ENCODE results near the gene SLC4A1AP.

The SLC4A1AP gene

GRCh38 chr2:27720004-27720551 is 56.4 kb downstream of the SLC4A1AP start:
- peak in 1 of 2 donors; percentile 55 for DNase-seq (ENCODE audit: low read depth in 1 of 2, low spot score in 1 of 2)

- no peak for DNase-seq (ENCODE audit: low read depth in 1 of 2, low spot score in 1 of 2)
These were observed 57.6 kb downstream of the SLC4A1AP start for GRCh38 chr2:27721335-27721734.

DNA sequence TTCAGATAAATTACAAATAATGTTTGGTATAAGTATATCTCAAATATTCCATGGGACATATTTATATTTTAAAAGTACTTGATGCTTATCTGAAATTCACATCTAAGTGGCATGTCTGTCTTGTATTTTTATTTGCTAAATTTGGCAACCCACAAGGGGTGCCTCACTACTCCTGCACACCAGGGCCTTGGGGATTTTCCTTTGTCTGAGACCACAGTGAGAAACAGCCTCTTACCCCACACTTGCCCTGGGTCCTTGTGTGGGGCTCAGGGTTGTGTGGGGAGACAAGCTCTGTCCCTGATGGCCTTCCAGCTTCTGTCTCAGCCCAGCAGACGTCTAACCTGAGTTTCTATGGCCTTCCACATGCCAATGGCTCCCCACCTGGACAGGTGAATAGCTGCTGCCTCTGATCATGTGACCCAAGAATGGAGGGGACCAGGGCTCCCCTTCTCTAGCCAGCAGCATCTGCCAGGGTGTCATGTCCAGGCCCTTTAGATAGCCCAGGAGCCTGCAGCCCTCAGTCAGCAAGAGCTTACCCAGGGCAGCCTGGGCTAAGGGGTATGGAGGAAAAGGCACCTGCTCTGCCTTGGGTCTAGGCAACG is 58.3 kb downstream of the SLC4A1AP start:
- DNase-seq (ENCODE audit: low read depth in 1 of 2, low spot score in 1 of 2) = no peak

- no peak for DNase-seq (ENCODE audit: low read depth in 1 of 2, low spot score in 1 of 2)
These were observed 59.9 kb downstream of the SLC4A1AP start for GRCh38 chr2:27723372-27724144.

DNA sequence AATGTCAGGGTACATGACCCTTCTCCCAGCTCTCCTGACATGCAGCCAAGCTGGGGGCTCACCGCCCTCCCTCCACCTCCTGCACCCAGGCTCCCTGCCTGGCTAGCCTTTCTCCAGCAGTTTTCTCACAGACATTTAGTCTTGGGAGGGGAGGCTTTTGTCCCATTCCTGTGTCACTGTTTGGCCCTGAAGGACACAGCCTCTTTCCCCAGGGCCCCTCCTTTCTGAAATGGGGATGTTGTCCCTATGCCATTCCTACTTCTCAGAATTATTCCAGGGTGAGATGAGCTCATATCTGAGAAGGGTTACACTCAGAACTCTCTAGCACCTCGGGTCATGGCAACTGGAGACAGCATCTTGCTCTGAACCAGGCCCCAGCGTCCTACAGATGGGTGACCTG is 60.5 kb downstream of the SLC4A1AP start:
- no peak for DNase-seq (ENCODE audit: low read depth in 1 of 2, low spot score in 1 of 2)

DNA sequence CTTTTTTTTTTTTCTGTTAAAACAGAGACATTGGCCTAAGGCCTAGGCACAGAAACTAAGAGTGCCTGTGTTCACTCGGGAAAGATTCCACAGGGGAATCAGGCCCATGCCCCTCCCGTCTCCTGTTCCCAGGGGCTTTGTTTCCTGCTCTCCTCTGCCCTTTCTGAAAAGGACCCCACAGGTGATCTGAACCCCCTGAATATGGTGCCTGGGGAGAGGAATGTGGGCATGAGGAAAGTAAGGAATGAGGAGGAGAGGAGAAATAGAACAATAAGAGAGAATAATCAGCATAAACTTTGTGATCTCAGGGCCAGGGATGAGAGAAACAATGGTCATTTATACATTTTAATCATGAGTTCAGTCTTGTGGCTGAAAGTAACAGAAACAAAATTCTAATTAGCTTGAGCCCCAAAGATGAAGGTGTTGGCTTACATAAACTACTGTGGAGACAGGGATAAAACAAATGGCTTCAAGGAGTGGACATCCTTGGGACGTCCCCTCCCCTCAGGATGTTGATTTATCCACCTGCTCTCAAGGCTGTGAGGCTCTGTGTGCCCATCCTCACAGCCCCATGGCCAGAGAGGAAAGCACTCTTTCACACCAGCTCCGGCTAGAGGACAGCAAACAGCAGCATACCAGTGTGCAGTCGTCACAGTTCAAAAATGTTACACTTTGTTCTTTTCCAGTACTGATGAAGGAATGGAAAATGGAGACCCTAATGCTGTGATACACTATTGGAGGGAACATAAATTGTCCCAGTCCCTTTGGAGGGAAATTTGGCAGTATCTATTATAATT is 61.4 kb downstream of the SLC4A1AP start:
- DNase-seq (ENCODE audit: low read depth in 1 of 2, low spot score in 1 of 2) = no peak

GRCh38 chr2:27727257-27727656 is 63.6 kb downstream of the SLC4A1AP start:
- DNase-seq (ENCODE audit: low read depth in 1 of 2, low spot score in 1 of 2) = no peak

DNA sequence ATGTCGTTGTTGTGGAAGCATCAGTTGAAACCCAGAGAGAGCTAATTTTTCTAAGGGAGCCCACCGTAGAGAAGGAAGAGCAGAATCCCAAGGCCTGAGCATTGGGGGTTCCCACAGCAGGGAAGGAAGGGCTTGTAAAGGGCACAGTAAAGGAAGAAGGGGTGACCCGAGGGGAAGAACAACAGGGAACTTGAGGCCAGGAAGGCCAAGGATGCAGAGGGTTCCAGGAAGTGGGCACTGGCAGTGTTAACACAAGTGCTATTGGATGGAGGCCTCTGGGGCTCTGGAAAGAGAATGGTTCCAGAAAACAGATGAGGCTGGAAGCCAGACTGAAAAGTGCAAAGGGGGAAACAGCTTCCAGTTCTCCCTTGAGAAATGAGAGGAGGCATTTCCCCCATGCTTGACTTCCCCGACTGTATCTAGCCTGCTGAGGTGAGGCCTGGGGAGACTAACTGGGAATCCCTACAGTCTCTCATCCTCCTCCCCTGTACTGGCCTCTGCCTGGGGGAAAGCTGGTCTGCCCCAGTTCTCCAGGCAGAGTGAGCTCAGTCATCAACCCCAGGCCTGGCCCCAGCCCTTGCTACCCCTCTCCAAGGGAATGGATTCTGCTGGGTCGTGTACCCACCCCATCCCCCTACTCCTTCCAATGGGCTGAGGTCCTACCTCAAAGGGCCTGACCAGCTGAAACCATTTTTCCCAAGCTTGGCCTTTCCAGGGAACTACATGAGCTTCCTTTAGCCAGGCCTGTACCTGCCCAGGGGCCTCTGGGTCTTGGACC is 64.6 kb downstream of the SLC4A1AP start:
- no peak for DNase-seq (ENCODE audit: low read depth in 1 of 2, low spot score in 1 of 2)

DNA sequence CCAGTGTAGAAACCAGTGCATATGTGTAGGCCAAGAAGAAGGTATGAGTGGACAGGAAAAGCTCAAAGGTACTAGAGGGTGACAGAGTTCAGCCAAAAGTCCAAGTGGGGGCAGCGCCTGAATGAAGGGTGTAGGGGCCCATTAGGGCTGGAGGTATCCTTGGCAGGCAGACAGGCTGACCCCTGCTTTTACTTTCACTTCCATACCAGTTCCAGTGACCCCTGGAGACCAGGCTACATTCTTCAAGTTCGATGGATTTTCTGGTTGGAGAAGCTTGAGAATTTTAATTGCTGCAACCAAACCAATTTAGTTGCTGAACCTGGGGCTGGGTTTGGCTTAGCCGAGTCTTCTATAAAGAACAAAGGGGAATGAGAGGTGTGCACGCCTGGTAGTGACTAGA is 65.5 kb downstream of the SLC4A1AP start:
- DNase-seq (ENCODE audit: low read depth in 1 of 2, low spot score in 1 of 2) = no peak

DNA sequence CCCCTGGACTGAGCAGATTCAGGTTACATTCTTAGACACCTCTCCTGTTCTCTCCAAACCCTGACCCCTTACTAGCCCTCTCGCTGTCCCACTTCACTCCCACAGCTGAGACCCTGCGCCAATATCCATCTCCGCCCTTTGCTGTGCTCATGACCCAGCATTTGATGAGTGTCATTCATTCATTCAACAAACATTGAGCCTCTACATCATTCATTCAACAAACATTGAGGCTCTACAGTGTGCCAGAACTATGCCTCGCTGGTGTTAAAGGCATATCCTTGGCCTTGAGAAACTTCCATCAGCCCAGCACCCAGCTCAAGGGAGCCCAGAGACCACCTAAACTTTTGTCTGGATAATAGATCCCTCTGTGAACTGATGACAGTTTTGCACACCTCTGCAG is 65.9 kb downstream of the SLC4A1AP start:
- no peak for DNase-seq (ENCODE audit: low read depth in 1 of 2, low spot score in 1 of 2)

DNA sequence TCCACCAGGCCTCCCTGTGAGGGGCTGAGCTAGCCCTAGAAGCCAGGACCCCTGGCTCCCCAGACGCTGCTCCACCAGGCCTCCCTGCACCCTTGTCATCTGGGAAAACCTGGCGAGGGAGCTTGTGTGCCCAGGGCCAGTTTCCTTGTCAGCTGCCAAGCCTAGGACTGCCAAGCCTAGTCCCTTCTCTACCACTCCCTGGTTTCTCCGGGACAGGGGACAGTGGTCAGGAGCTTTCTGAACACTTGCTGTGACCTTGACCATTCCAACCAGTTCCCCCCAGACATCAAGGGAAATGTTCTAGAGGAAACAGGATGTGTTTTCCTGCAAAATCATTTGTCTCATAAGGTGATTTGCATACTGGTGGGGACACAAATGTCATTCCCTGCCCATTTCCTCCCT is 66.6 kb downstream of the SLC4A1AP start:
- DNase-seq (ENCODE audit: low read depth in 1 of 2, low spot score in 1 of 2) = no peak

- no peak for DNase-seq (ENCODE audit: low read depth in 1 of 2, low spot score in 1 of 2)
These were observed 67.4 kb downstream of the SLC4A1AP start for GRCh38 chr2:27730980-27731691.

DNA sequence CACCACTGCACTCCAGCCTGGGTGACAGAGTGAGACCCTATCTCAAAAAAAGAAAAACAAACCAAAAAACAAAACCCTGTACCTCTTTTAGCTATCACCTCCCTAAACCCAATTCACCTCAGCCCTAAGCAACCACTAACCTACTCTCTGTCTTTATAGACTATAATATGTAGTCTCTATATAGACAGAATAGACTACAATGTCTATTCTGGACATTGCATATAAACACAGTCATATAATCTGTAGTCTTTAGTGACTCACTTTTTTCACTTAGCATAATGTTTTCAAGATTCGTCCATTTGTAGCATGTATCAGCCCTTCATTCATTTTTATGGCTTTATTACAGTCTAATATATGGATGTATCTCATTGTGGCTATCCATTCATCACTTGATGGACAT is 70.6 kb downstream of the SLC4A1AP start:
- no peak for DNase-seq (ENCODE audit: low read depth in 1 of 2, low spot score in 1 of 2)

DNA sequence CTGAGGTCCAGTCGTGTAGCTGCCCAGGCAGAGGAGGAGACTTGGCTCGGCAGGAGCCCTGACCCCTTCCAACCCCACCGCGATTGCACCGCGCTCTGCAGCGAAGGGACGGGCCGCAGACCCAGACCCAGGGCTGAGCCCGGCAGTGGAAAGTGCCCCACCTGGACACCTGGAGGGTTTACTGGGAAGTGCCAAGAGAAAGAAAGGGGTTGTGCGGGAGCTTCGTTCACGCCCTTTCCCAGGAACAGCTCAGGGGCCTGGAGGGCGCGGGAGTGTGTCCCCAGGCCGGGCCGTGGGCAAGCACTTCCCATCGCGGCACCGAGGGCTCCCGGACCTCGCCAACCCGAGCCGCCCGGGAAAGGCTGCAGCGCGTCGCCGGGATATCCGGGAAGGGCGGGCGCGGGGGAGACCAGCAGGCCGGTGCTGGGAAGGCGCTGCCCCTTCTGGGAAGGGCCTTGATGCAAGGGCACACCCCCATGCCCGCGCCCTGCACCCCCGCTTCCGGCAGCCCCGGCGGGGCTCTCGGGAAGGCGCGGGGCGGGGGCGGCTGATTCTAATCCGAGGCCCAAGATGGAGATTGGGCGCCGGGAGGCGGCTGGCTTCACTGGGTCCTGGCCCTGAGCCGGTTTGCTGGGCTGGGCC is 71.7 kb downstream of the SLC4A1AP start:
- DNase-seq (ENCODE audit: low read depth in 1 of 2, low spot score in 1 of 2) = peak; percentile 40 to 41

- no peak for DNase-seq (ENCODE audit: low read depth in 1 of 2, low spot score in 1 of 2)
These were observed 72.6 kb downstream of the SLC4A1AP start for GRCh38 chr2:27736031-27736889.

DNA sequence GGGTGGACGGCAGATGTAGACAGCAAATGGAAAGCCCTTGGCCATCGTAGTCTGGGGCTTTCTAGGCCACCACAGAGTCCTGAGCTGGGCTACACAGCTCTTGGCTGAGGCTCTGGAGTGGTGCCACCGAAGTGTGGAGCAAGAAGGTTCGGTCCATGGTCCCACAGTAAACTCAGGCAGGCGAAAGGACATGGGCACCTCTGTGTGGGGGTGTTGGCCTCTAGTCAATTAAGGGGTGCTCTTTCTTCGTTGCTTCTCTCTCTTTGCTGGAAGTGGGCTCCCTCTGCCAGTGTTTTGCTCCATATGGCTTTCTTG is 73.2 kb downstream of the SLC4A1AP start:
- DNase-seq (ENCODE audit: low read depth in 1 of 2, low spot score in 1 of 2) = no peak

DNA sequence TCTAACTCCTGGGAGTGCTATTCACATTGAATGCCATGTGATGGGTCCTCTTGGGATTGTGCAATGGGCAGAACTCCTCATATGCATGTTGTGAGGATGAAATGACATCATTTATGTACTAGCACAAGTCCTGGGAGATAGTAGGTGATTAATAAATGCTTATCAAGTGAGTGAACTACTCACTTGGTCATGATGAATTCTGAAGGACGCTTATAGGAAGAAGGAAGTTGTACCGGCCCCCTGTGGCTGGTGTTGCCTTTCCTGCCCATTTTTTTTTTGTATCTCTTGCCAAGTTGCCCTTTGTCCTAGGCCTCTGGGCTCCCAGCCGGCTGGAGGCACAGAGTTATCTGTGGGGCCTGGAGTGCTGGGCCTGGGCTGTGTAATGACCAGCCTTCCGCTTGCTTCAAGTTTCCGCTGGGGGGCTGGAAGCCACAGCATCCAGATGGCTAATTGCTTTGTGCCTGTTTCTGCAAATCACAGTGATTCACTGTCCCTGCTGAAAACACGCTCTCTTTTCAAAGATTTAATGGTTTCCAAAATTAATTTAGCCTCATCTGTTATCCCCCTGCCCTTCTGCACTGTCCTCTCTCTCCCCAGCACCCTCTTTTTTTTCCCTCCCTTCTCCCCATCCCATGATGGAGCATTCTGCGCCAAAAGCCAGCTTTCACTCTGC is 74.1 kb downstream of the SLC4A1AP start:
- DNase-seq (ENCODE audit: low read depth in 1 of 2, low spot score in 1 of 2) = no peak

DNA sequence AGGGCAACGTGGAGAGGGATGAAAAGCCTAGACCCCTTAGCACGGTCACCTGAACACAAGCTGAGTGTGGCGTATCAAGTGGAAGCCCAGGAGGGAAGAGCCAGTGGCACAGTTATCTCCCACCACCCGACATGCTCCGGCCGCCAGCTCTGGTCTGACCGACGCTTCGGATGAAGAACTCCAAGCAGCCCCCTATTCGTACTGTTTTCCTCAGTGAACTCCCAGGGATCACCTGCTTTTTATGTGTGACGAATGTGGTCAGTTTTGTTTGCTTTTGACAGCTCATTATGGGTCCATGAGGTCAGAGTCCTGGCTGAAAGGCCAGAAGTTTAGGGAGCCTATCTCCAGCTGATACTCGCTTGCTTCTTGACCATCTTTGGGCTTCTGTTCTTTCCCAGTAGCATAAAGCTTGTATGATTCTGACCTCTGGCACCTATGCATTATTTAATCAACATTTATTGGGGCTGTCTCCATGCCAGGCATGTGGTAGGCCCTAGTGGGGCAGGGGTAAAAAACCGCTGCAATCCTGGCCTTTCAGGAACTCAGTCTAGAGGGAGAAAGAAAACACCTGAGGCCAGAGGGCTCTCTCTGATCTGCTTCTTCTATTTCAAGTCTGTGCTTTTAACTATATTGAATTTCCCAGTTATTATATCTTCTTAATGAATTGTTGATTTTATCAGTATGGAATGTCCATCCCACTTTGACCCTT is 74.8 kb downstream of the SLC4A1AP start:
- no peak for DNase-seq (ENCODE audit: low read depth in 1 of 2, low spot score in 1 of 2)

Data from activated CD4-positive, alpha-beta T cell treated with anti-CD3 and anti-CD28 coated beads, Interleukin-2, amount 50 U/mL, for 24 hours (primary cell).